GM12878 (cell line): ENCODE results near the gene SLC39A2.

Source experiments
- ATF2 ChIP-seq: IDR thresholded peaks from 2 replicates; pipeline ENCODE4 v1.6.1; 2012; ENCODE audit warnings: low read length, inconsistent platforms
- BHLHE40 ChIP-seq, 2 experiments: fragments of 450-650 bp in 1 of 2; IDR thresholded peaks; 2 replicates each; pipeline ENCODE4 v1.6.1; 2011 to 2017; ENCODE audit warnings: low read depth in 2 of 2, borderline replicate concordance in 1 of 2, improper control_type of control experiment in 1 of 2, low read length in 1 of 2, mild to moderate bottlenecking in 1 of 2
- CBX3 ChIP-seq: fragments of 200-600 bp; sonication (generic); IDR thresholded peaks from 2 replicates; pipeline ENCODE4 v1.6.1; 2016; ENCODE audit warnings: low read depth, borderline replicate concordance
- EZH2 ChIP-seq: IDR thresholded peaks from 2 replicates; pipeline ENCODE4 v1.6.1; 2012; ENCODE audit warnings: low read depth, mild to moderate bottlenecking, control low read depth, inconsistent platforms, low read length, borderline replicate concordance; ENCODE audit not compliant: control insufficient read depth
- JUNB ChIP-seq: IDR thresholded peaks from 2 replicates; pipeline ENCODE4 v1.6.1; 2016; ENCODE audit warnings: antibody characterized with exemption, mild to moderate bottlenecking
- POLR2A ChIP-seq: IDR thresholded peaks from 2 replicates; pipeline ENCODE4 v1.6.1; 2011; ENCODE audit warnings: low read depth, mild to moderate bottlenecking, low read length
- RBBP5 ChIP-seq: fragments of 200-600 bp; sonication (generic); conservative IDR thresholded peaks from 2 replicates; pipeline ENCODE4 v1.6.1; 2016
- STAT3 ChIP-seq: IDR thresholded peaks from 2 replicates; pipeline ENCODE4 v1.6.1; 2011; ENCODE audit warnings: low read depth, low read length, improper control_type of control experiment
- SUZ12 ChIP-seq: fragments of 200-600 bp; sonication (generic); IDR thresholded peaks from one replicate; pipeline ENCODE4 v1.6.1; 2018; ENCODE audit warnings: antibody characterized with exemption, mild to moderate bottlenecking; ENCODE audit not compliant: unreplicated experiment
- YBX1 ChIP-seq: fragments of 450-650 bp; IDR thresholded peaks from 2 replicates; pipeline ENCODE4 v1.6.1; 2016; ENCODE audit warnings: antibody characterized with exemption
- ZNF274 ChIP-seq: IDR thresholded peaks from one replicate; pipeline ENCODE4 v1.8.0; 2011; ENCODE audit not compliant: insufficient read length, insufficient read depth
- TF ChIP-seq, protein P1 (sequence below), 3 experiments: IDR thresholded peaks in 2 of 3; conservative IDR thresholded peaks in 1 of 3; 2 replicates each; pipeline ENCODE4 v1.5.1; 2011; ENCODE audit warnings: low read depth in 3 of 3, low read length in 3 of 3, mild to moderate bottlenecking in 3 of 3, control low read depth in 2 of 3, moderate library complexity in 2 of 3, inconsistent platforms in 1 of 3, mixed read lengths in 1 of 3; ENCODE audit not compliant: control insufficient read depth in 2 of 3, insufficient read depth in 1 of 3; ENCODE audit errors: extremely low read depth in 1 of 3
- TF ChIP-seq, protein P2 (sequence below): IDR thresholded peaks from 2 replicates; pipeline ENCODE4 v1.6.1; 2012; ENCODE audit warnings: mild to moderate bottlenecking, low read depth, low read length

DNA sequence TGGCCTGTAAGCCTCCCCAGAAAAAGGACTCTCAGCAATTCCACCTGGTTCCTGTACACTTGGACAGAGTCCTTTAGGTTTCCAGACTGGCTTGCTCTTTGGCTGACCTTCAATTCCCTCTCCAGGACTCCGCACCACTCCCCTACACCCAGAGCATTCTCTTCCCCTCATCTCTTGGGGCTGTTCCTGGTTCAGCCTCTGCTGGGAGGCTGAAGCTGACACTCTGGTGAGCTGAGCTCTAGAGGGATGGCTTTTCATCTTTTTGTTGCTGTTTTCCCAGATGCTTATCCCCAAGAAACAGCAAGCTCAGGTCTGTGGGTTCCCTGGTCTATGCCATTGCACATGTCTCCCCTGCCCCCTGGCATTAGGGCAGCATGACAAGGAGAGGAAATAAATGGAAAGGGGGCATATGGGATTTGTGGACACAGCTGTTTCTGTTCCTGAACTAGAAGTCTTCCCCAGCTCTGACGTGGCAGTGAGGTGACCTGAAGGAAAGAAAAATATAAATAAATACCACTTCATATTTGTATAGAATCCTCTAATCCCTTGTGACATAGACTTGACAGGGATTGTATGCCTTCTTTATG, 44.4 kb downstream of the SLC39A2 start:
- no peak for TF ChIP-seq STAT3
- TF ChIP-seq ZNF274: no peak
- TF ChIP-seq CBX3: no peak
- TF ChIP-seq, protein P1, sequence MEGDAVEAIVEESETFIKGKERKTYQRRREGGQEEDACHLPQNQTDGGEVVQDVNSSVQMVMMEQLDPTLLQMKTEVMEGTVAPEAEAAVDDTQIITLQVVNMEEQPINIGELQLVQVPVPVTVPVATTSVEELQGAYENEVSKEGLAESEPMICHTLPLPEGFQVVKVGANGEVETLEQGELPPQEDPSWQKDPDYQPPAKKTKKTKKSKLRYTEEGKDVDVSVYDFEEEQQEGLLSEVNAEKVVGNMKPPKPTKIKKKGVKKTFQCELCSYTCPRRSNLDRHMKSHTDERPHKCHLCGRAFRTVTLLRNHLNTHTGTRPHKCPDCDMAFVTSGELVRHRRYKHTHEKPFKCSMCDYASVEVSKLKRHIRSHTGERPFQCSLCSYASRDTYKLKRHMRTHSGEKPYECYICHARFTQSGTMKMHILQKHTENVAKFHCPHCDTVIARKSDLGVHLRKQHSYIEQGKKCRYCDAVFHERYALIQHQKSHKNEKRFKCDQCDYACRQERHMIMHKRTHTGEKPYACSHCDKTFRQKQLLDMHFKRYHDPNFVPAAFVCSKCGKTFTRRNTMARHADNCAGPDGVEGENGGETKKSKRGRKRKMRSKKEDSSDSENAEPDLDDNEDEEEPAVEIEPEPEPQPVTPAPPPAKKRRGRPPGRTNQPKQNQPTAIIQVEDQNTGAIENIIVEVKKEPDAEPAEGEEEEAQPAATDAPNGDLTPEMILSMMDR (IDR thresholded peaks at IDR 0.05 in 2 of 3, conservative IDR thresholded peaks at IDR 0.05 in 1 of 3; ENCODE audit: control insufficient read depth in 2 of 3, extremely low read depth in 1 of 3, insufficient read depth in 1 of 3, low read depth in 3 of 3, low read length in 3 of 3): no peak
- no peak for TF ChIP-seq ATF2
- TF ChIP-seq JUNB: no peak
- no peak for TF ChIP-seq BHLHE40 (IDR thresholded peaks at IDR 0.05; ENCODE audit: borderline replicate concordance in 1 of 2, low read depth in 2 of 2, low read length in 1 of 2)
- no peak for TF ChIP-seq RBBP5
- TF ChIP-seq EZH2: no peak
- TF ChIP-seq, protein P2, sequence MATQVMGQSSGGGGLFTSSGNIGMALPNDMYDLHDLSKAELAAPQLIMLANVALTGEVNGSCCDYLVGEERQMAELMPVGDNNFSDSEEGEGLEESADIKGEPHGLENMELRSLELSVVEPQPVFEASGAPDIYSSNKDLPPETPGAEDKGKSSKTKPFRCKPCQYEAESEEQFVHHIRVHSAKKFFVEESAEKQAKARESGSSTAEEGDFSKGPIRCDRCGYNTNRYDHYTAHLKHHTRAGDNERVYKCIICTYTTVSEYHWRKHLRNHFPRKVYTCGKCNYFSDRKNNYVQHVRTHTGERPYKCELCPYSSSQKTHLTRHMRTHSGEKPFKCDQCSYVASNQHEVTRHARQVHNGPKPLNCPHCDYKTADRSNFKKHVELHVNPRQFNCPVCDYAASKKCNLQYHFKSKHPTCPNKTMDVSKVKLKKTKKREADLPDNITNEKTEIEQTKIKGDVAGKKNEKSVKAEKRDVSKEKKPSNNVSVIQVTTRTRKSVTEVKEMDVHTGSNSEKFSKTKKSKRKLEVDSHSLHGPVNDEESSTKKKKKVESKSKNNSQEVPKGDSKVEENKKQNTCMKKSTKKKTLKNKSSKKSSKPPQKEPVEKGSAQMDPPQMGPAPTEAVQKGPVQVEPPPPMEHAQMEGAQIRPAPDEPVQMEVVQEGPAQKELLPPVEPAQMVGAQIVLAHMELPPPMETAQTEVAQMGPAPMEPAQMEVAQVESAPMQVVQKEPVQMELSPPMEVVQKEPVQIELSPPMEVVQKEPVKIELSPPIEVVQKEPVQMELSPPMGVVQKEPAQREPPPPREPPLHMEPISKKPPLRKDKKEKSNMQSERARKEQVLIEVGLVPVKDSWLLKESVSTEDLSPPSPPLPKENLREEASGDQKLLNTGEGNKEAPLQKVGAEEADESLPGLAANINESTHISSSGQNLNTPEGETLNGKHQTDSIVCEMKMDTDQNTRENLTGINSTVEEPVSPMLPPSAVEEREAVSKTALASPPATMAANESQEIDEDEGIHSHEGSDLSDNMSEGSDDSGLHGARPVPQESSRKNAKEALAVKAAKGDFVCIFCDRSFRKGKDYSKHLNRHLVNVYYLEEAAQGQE: no peak
- TF ChIP-seq YBX1: no peak
- TF ChIP-seq POLR2A: no peak
- TF ChIP-seq SUZ12: no peak
